Gastrocnemius medialis (tissue), 4 donors: ENCODE data around the gene SURF1.

Experiments
- CTCF ChIP-seq, 5 experiments: fragments of 450-650 bp in 3 of 5; fragments of 200-600 bp in 2 of 5; sonication (generic) in 2 of 5; IDR thresholded peaks in 4 of 5; conservative IDR thresholded peaks in 1 of 5; 1 replicate in 4 of 5; 2 replicates in 1 of 5; pipeline ENCODE4 v1.5.1; 2016 to 2019; ENCODE audit warnings: antibody characterized with exemption in 5 of 5, mild to moderate bottlenecking in 3 of 5, moderate library complexity in 3 of 5
- POLR2A ChIP-seq, 2 donors: fragments of 450-650 bp; IDR thresholded peaks; one replicate each; pipeline ENCODE4 v1.6.1; 2017; ENCODE audit warnings: antibody characterized with exemption in 2 of 2, mild to moderate bottlenecking in 2 of 2, moderate library complexity in 2 of 2

GRCh38 chr9:133389562-133389961 is 33.3 kb upstream of the SURF1 start:
- no peak for TF ChIP-seq CTCF (IDR thresholded peaks at IDR 0.05 in 4 of 5, conservative IDR thresholded peaks at IDR 0.05 in 1 of 5)
- TF ChIP-seq POLR2A (IDR thresholded peaks at IDR 0.05) = no peak
